Kidney glomerular epithelial cell (primary cell): Measurements from ENCODE around the gene CORT.
"Not testable (repeated sequence)": the region's sequence is repeated elsewhere in the genome, so short reads cannot be mapped to it uniquely, and the experiment has no call there.

Source experiments
- DNase-seq: peaks from one replicate; lab custom pipeline; 2025; lab: John Stamatoyannopoulos, UW

CORT gene

GRCh38 chr1:10449751-10450150 is at the start of gene CORT:
CORT (plus strand) TSS chr1:10450031; CDS start chr1:10450224, 193 bp downstream.
- no peak for DNase-seq

- peak; percentile 42 for DNase-seq
Observed at GRCh38 chr1:10401281-10401680, 48.5 kb upstream of the CORT start.

GRCh38 chr1:10402729-10403274 is 47.0 kb upstream of the CORT start:
- DNase-seq, result no peak

- no peak for DNase-seq
Observed at GRCh38 chr1:10407201-10407600, 42.6 kb upstream of the CORT start.

GRCh38 chr1:10415211-10415930 is 34.5 kb upstream of the CORT start:
- no peak for DNase-seq

- not testable (repeated sequence) for DNase-seq
Observed at GRCh38 chr1:10415967-10416366, 33.9 kb upstream of the CORT start.

- not testable (repeated sequence) for DNase-seq
Observed at GRCh38 chr1:10418741-10419140, 31.1 kb upstream of the CORT start.

GRCh38 chr1:10419351-10419750 is 30.5 kb upstream of the CORT start:
- DNase-seq, result no peak

GRCh38 chr1:10421637-10422036 is 28.2 kb upstream of the CORT start:
- no peak for DNase-seq

- no peak for DNase-seq
Observed at GRCh38 chr1:10424034-10424433, 25.8 kb upstream of the CORT start.

GRCh38 chr1:10424651-10425050 is 25.2 kb upstream of the CORT start:
- no peak for DNase-seq

GRCh38 chr1:10425826-10426534 is 23.9 kb upstream of the CORT start:
- DNase-seq, result not testable (repeated sequence)

GRCh38 chr1:10426535-10426848 is 23.3 kb upstream of the CORT start:
- DNase-seq, result not testable (repeated sequence)

GRCh38 chr1:10428984-10429383 is 20.8 kb upstream of the CORT start:
- no peak for DNase-seq

GRCh38 chr1:10429868-10430215 is 20.0 kb upstream of the CORT start:
- no peak for DNase-seq

GRCh38 chr1:10430216-10431069 is 19.4 kb upstream of the CORT start, which contains the start of gene CENPS:
CENPS (plus strand) TSS chr1:10430433; CDS start chr1:10430518, 85 bp downstream.
- peak; percentile 79 for DNase-seq

GRCh38 chr1:10431070-10431730 is 18.6 kb upstream of the CORT start:
- DNase-seq, result no peak

- no peak for DNase-seq
Observed at GRCh38 chr1:10432910-10433700, 16.7 kb upstream of the CORT start.

GRCh38 chr1:10433790-10434189 is 16.0 kb upstream of the CORT start:
- DNase-seq, result no peak

GRCh38 chr1:10434590-10434989 is 15.2 kb upstream of the CORT start:
- no peak for DNase-seq

- DNase-seq, result no peak
Observed at GRCh38 chr1:10437052-10437451, 12.8 kb upstream of the CORT start.
